Smooth muscle cell (in vitro differentiated cells): ENCODE measurements around the gene LIN54. TPM values are rescaled to one million over a fixed set of nuclear protein-coding genes. Genes with fewer than 3 reads are reported as not detected.

Experiments
- DNase-seq: peaks from one replicate; lab custom pipeline; 2025; ENCODE audit not compliant: unreplicated experiment; lab: John Stamatoyannopoulos, UW
- H2AFZ ChIP-seq: fragments of 200-600 bp; sonication (generic); 2 replicates; pipeline ENCODE4 v1.6.0; 2016; ENCODE audit warnings: antibody characterized with exemption, low read depth, mild to moderate bottlenecking
- H3F3A ChIP-seq: fragments of 200-600 bp; sonication (generic); 2 replicates; pipeline ENCODE4 v1.6.0; 2017; ENCODE audit warnings: antibody characterized with exemption, low read depth
- H3K27ac ChIP-seq: fragments of 200-600 bp; sonication (generic); 2 replicates; pipeline ENCODE4 v1.5.1; 2016; ENCODE audit warnings: low read depth, mild to moderate bottlenecking
- H3K27me3 ChIP-seq: fragments of 200-600 bp; sonication (generic); 2 replicates; pipeline ENCODE4 v1.6.1; 2016; ENCODE audit warnings: low read depth, mild to moderate bottlenecking
- H3K36me3 ChIP-seq: fragments of 200-600 bp; sonication (generic); 2 replicates; pipeline ENCODE4 v1.5.1; 2016; ENCODE audit warnings: low read depth
- H3K4me1 ChIP-seq: fragments of 200-600 bp; sonication (generic); 2 replicates; pipeline ENCODE4 v1.5.1; 2016; ENCODE audit warnings: low read depth
- H3K4me2 ChIP-seq: fragments of 200-600 bp; sonication (generic); 2 replicates; pipeline ENCODE4 v1.6.0; 2016; ENCODE audit warnings: mild to moderate bottlenecking
- H3K4me3 ChIP-seq: fragments of 200-600 bp; sonication (generic); 2 replicates; pipeline ENCODE4 v1.5.1; 2016; ENCODE audit warnings: mild to moderate bottlenecking
- H3K79me2 ChIP-seq: fragments of 200-600 bp; sonication (generic); 2 replicates; pipeline ENCODE4 v1.6.0; 2016; ENCODE audit warnings: low read depth, mild to moderate bottlenecking
- H3K9ac ChIP-seq: fragments of 200-600 bp; sonication (generic); 2 replicates; pipeline ENCODE4 v1.6.0; 2016; ENCODE audit warnings: low read depth
- H3K9me3 ChIP-seq: fragments of 200-600 bp; sonication (generic); replicated peaks from 2 replicates; pipeline ENCODE4 v1.5.1; 2016; ENCODE audit warnings: low read depth
- H4K20me1 ChIP-seq: fragments of 200-600 bp; sonication (generic); 2 replicates; pipeline ENCODE4 v1.6.0; 2016; ENCODE audit warnings: low read depth
- CTCF ChIP-seq: fragments of 200-600 bp; sonication (generic); IDR thresholded peaks from 2 replicates; pipeline ENCODE4 v1.5.1; 2017; ENCODE audit warnings: borderline replicate concordance, mild to moderate bottlenecking, antibody characterized with exemption; ENCODE audit not compliant: insufficient read depth, poor library complexity, severe bottlenecking
- WGBS: methylation state at CpG from one replicate; pipeline ENCODE4 v1.1.7; 2016; ENCODE audit warnings: low lambda C conversion rate; 5-methylcytosine and 5-hydroxymethylcytosine counted together
- polyA plus RNA-seq: library from polyadenylated mRNA; unstranded; fragments of >200 nt; fragmentation: Nextera tagmentation; extraction: Ambion mirVana; gene quantifications from 2 replicates; pipeline ENCODE4 v1.2.1, GENCODE V29; 2016
- total RNA-seq: library from RNA; depleted of rRNA; stranded (reverse); fragments of >200 nt; gene quantifications from 2 replicates; pipeline ENCODE4 v1.2.3, GENCODE V29; 2014

The LIN54 gene
- total and polyA plus RNA-seq, 2 experiments from 2014 or later: 5.0 to 24.1 TPM

GRCh38 chr4:82998898-82999297, 11.7 kb downstream of the LIN54 start:
- H3K4me3 ChIP-seq: no peak overlapping the region
- no peak for DNase-seq
- no peak overlapping the region for H3K9ac ChIP-seq
- no peak overlapping the region for H3K27ac ChIP-seq
- H3K36me3 ChIP-seq: no peaks in the 10 kb centered on the region
- TF ChIP-seq CTCF: no peak
- H3K4me1 ChIP-seq: no peaks in the 10 kb centered on the region
- peaks cover 51% of the 10 kb centered on the region for H3K79me2 ChIP-seq
- H4K20me1 ChIP-seq: peaks cover 18% of the 10 kb centered on the region
- H3K9me3 ChIP-seq: no peaks in the 10 kb centered on the region
- H3K27me3 ChIP-seq: no peaks in the 10 kb centered on the region
- no peaks in the 10 kb centered on the region for H3F3A ChIP-seq
- H2AFZ ChIP-seq: no peak overlapping the region
- no peak overlapping the region for H3K4me2 ChIP-seq

GRCh38 chr4:82994834-82995233, 15.8 kb downstream of the LIN54 start:
- H3K9ac ChIP-seq: no peak overlapping the region
- no peaks in the 10 kb centered on the region for H3K27me3 ChIP-seq
- 75% methylated on average over 4 of the region's 4 CpGs for WGBS
- H3K36me3 ChIP-seq: no peaks in the 10 kb centered on the region
- DNase-seq: no peak
- TF ChIP-seq CTCF: no peak
- H3K27ac ChIP-seq: no peak overlapping the region
- no peak overlapping the region for H3K4me2 ChIP-seq
- H3K79me2 ChIP-seq: peaks cover 22% of the 10 kb centered on the region
- H3K9me3 ChIP-seq: no peaks in the 10 kb centered on the region
- H4K20me1 ChIP-seq: peaks cover 10% of the 10 kb centered on the region
- no peak overlapping the region for H3K4me3 ChIP-seq
- H2AFZ ChIP-seq: no peak overlapping the region
- no peaks in the 10 kb centered on the region for H3K4me1 ChIP-seq
- H3F3A ChIP-seq: no peaks in the 10 kb centered on the region

- Histone ChIP-seq H4K20me1 (no peaks in the 10 kb centered on the region), H3K27me3 (no peaks in the 10 kb centered on the region), H3K27ac (no peak overlapping the region), H3K79me2 (peaks cover 19% of the 10 kb centered on the region), H3K4me3 (no peak overlapping the region), H3K9ac (no peak overlapping the region), H3K4me1 (no peaks in the 10 kb centered on the region), H3F3A (no peaks in the 10 kb centered on the region), H3K4me2 (no peak overlapping the region), H3K9me3 (no peaks in the 10 kb centered on the region), H2AFZ (no peak overlapping the region), H3K36me3 (no peaks in the 10 kb centered on the region)
- TF ChIP-seq CTCF: no peak
- 98% methylated on average over 2 of the region's 2 CpGs for WGBS
- no peak for DNase-seq
Measured at GRCh38 chr4:82989575-82990429, 20.8 kb downstream of the LIN54 start.
